ENCODE data around the gene CACNA2D3. TPM values are rescaled to one million over a fixed set of nuclear protein-coding genes. Genes with fewer than 3 reads are reported as not detected.

Gene CACNA2D3
- total RNA-seq, 2 experiments from 2014 or later = not detected

GRCh38 chr3:54861248-54862067 lies 739.1 kb downstream of the CACNA2D3 start:
- Mint-ChIP-seq H3K9me3 (no peaks in the 10 kb centered on the region), H3K4me3 (no peak overlapping the region), H3K27ac (no peak overlapping the region), H3K27me3 (no peaks in the 10 kb centered on the region), H3K4me1 (no peaks in the 10 kb centered on the region), H3K36me3 (no peaks in the 10 kb centered on the region)
- no peak for DNase-seq
- no peak for ATAC-seq (ENCODE audit: low read depth)
- POLR2A ChIA-PET = no interaction called here

- H3K4me3 Mint-ChIP-seq = no peak overlapping the region
- no peaks in the 10 kb centered on the region for H3K27me3 Mint-ChIP-seq
- H3K27ac Mint-ChIP-seq = no peak overlapping the region
- no peaks in the 10 kb centered on the region for H3K4me1 Mint-ChIP-seq
- no peak for DNase-seq
- H3K36me3 Mint-ChIP-seq = no peaks in the 10 kb centered on the region
- ATAC-seq (ENCODE audit: low read depth) = no peak
- H3K9me3 Mint-ChIP-seq = no peaks in the 10 kb centered on the region
- POLR2A ChIA-PET = no interaction called here
These were observed 740.2 kb downstream of the CACNA2D3 start for GRCh38 chr3:54862526-54862925.

GRCh38 chr3:54863366-54863765 lies 741.0 kb downstream of the CACNA2D3 start:
- H3K27ac Mint-ChIP-seq = no peak overlapping the region
- ATAC-seq (ENCODE audit: low read depth) (no peak), DNase-seq (no peak)
- no peak overlapping the region for H3K4me3 Mint-ChIP-seq
- POLR2A ChIA-PET = no interaction called here
- no peaks in the 10 kb centered on the region for H3K27me3 Mint-ChIP-seq
- H3K9me3 Mint-ChIP-seq = no peaks in the 10 kb centered on the region
- no peaks in the 10 kb centered on the region for H3K36me3 Mint-ChIP-seq
- no peaks in the 10 kb centered on the region for H3K4me1 Mint-ChIP-seq

GRCh38 chr3:54863786-54864185 lies 741.4 kb downstream of the CACNA2D3 start:
- Mint-ChIP-seq H3K9me3 (no peaks in the 10 kb centered on the region), H3K4me1 (no peaks in the 10 kb centered on the region), H3K27me3 (no peaks in the 10 kb centered on the region), H3K27ac (no peak overlapping the region), H3K4me3 (no peak overlapping the region), H3K36me3 (no peaks in the 10 kb centered on the region)
- POLR2A ChIA-PET = no interaction called here
- ATAC-seq (ENCODE audit: low read depth) (no peak), DNase-seq (no peak)

GRCh38 chr3:54865316-54865715 lies 743.0 kb downstream of the CACNA2D3 start:
- Mint-ChIP-seq H3K4me3 (no peak overlapping the region), H3K36me3 (no peaks in the 10 kb centered on the region), H3K9me3 (no peaks in the 10 kb centered on the region), H3K4me1 (no peaks in the 10 kb centered on the region), H3K27ac (no peak overlapping the region), H3K27me3 (no peaks in the 10 kb centered on the region)
- POLR2A ChIA-PET = no interaction called here
- DNase-seq (no peak), ATAC-seq (ENCODE audit: low read depth) (no peak)

GRCh38 chr3:54866251-54866650 lies 743.9 kb downstream of the CACNA2D3 start:
- H3K9me3 Mint-ChIP-seq = no peaks in the 10 kb centered on the region

GRCh38 chr3:54870423-54870822 lies 748.1 kb downstream of the CACNA2D3 start:
- Mint-ChIP-seq H3K27me3 (no peaks in the 10 kb centered on the region), H3K4me3 (no peak overlapping the region), H3K4me1 (no peaks in the 10 kb centered on the region), H3K9me3 (no peaks in the 10 kb centered on the region), H3K27ac (no peak overlapping the region), H3K36me3 (no peaks in the 10 kb centered on the region)
- POLR2A ChIA-PET = no interaction called here
- ATAC-seq (ENCODE audit: low read depth) (no peak), DNase-seq (no peak)

More at GRCh38 chr3:54866251-54866650, 743.9 kb downstream of the CACNA2D3 start:
- no peak for DNase-seq
- Mint-ChIP-seq H3K4me1 (no peaks in the 10 kb centered on the region), H3K36me3 (no peaks in the 10 kb centered on the region), H3K4me3 (no peak overlapping the region), H3K27ac (no peak overlapping the region), H3K27me3 (no peaks in the 10 kb centered on the region)
- POLR2A ChIA-PET = no interaction called here
- no peak for ATAC-seq (ENCODE audit: low read depth)

GRCh38 chr3:54871867-54872266 lies 749.5 kb downstream of the CACNA2D3 start:
- no peak overlapping the region for H3K27ac Mint-ChIP-seq
- POLR2A ChIA-PET = no interaction called here
- H3K27me3 Mint-ChIP-seq = no peaks in the 10 kb centered on the region
- no peak overlapping the region for H3K4me3 Mint-ChIP-seq
- DNase-seq (no peak), ATAC-seq (ENCODE audit: low read depth) (no peak)
- H3K9me3 Mint-ChIP-seq = no peaks in the 10 kb centered on the region
- no peaks in the 10 kb centered on the region for H3K36me3 Mint-ChIP-seq
- no peaks in the 10 kb centered on the region for H3K4me1 Mint-ChIP-seq

- no peak for DNase-seq
- no peaks in the 10 kb centered on the region for H3K27me3 Mint-ChIP-seq
- no peaks in the 10 kb centered on the region for H3K4me1 Mint-ChIP-seq
- no peaks in the 10 kb centered on the region for H3K9me3 Mint-ChIP-seq
- H3K4me3 Mint-ChIP-seq = no peak overlapping the region
- H3K36me3 Mint-ChIP-seq = no peaks in the 10 kb centered on the region
- ATAC-seq (ENCODE audit: low read depth) = no peak
- POLR2A ChIA-PET = no interaction called here
- H3K27ac Mint-ChIP-seq = no peak overlapping the region
These were observed 751.0 kb downstream of the CACNA2D3 start for GRCh38 chr3:54873059-54874010.

- no peaks in the 10 kb centered on the region for H3K4me1 Mint-ChIP-seq
- H3K4me3 Mint-ChIP-seq = no peak overlapping the region
- POLR2A ChIA-PET = no interaction called here
- H3K9me3 Mint-ChIP-seq = no peaks in the 10 kb centered on the region
- no peak overlapping the region for H3K27ac Mint-ChIP-seq
- no peaks in the 10 kb centered on the region for H3K27me3 Mint-ChIP-seq
- ATAC-seq (ENCODE audit: low read depth) (no peak), DNase-seq (no peak)
- H3K36me3 Mint-ChIP-seq = no peaks in the 10 kb centered on the region
These were observed 752.6 kb downstream of the CACNA2D3 start for GRCh38 chr3:54874816-54875556.

- Mint-ChIP-seq H3K4me1 (no peaks in the 10 kb centered on the region), H3K27ac (no peak overlapping the region), H3K27me3 (no peaks in the 10 kb centered on the region), H3K9me3 (no peaks in the 10 kb centered on the region), H3K4me3 (no peak overlapping the region), H3K36me3 (no peaks in the 10 kb centered on the region)
- no peak for ATAC-seq (ENCODE audit: low read depth)
- POLR2A ChIA-PET = no interaction called here
- no peak for DNase-seq
These were observed 753.4 kb downstream of the CACNA2D3 start for GRCh38 chr3:54875596-54876268.

GRCh38 chr3:54876694-54877093 lies 754.3 kb downstream of the CACNA2D3 start:
- no peaks in the 10 kb centered on the region for H3K36me3 Mint-ChIP-seq
- no peaks in the 10 kb centered on the region for H3K4me1 Mint-ChIP-seq
- POLR2A ChIA-PET = no interaction called here
- H3K27ac Mint-ChIP-seq = no peak overlapping the region
- no peak for ATAC-seq (ENCODE audit: low read depth)
- no peak for DNase-seq
- H3K27me3 Mint-ChIP-seq = no peaks in the 10 kb centered on the region
- H3K9me3 Mint-ChIP-seq = no peaks in the 10 kb centered on the region
- no peak overlapping the region for H3K4me3 Mint-ChIP-seq

GRCh38 chr3:54877730-54878129 lies 755.4 kb downstream of the CACNA2D3 start:
- Mint-ChIP-seq H3K36me3 (no peaks in the 10 kb centered on the region), H3K4me1 (no peaks in the 10 kb centered on the region), H3K27ac (no peak overlapping the region), H3K27me3 (no peaks in the 10 kb centered on the region), H3K9me3 (no peaks in the 10 kb centered on the region), H3K4me3 (no peak overlapping the region)
- no peak for ATAC-seq (ENCODE audit: low read depth)
- no peak for DNase-seq
- POLR2A ChIA-PET = no interaction called here
